HepG2 (cell line): ENCODE data around the gene ZNF217. TPM values are rescaled to one million over a fixed set of nuclear protein-coding genes. Genes with fewer than 3 reads are reported as not detected.

ENCODE experiments used
- CREB3 ChIP-seq: sonication (generic); formaldehyde crosslinking; IDR thresholded peaks from 2 replicates; pipeline ENCODE4 v1.5.0; 2020; ENCODE audit warnings: missing genetic modification reagents
- DR1 ChIP-seq: sonication (generic); formaldehyde crosslinking; IDR thresholded peaks from 2 replicates; pipeline ENCODE4 v1.8.0; 2021; ENCODE audit warnings: mild to moderate bottlenecking, missing genetic modification reagents, inconsistent platforms
- EEA1 ChIP-seq: sonication (generic); formaldehyde crosslinking; IDR thresholded peaks from 2 replicates; pipeline ENCODE4 v1.5.1; 2020; ENCODE audit warnings: mild to moderate bottlenecking, missing genetic modification reagents, borderline replicate concordance
- GMEB2 ChIP-seq: IDR thresholded peaks from 2 replicates; pipeline ENCODE4 v1.6.1; 2016; ENCODE audit warnings: missing biosample characterization, missing genetic modification reagents, low read depth
- HOXA3 ChIP-seq: sonication (generic); formaldehyde crosslinking; IDR thresholded peaks from 2 replicates; pipeline ENCODE4 v1.5.0; 2020; ENCODE audit warnings: missing genetic modification reagents
- KLF15 ChIP-seq: sonication (generic); formaldehyde crosslinking; IDR thresholded peaks from 2 replicates; pipeline ENCODE4 v1.8.1; 2023; ENCODE audit warnings: borderline replicate concordance, mild to moderate bottlenecking, inconsistent platforms, missing genetic modification reagents, mixed read lengths
- MTA3 ChIP-seq: sonication (generic); formaldehyde crosslinking; IDR thresholded peaks from 2 replicates; pipeline ENCODE4 v1.4.0; 2020; ENCODE audit warnings: missing genetic modification reagents
- SNRNP70 ChIP-seq: fragments of 200-400 bp; formaldehyde crosslinking; IDR thresholded peaks from 2 replicates; pipeline ENCODE4 v1.6.1; 2017; ENCODE audit warnings: mild to moderate bottlenecking, low read depth, low read length, moderate library complexity
- UBTF ChIP-seq: sonication (generic); formaldehyde crosslinking; IDR thresholded peaks from 2 replicates; pipeline ENCODE4 v1.4.0; 2020; ENCODE audit warnings: mild to moderate bottlenecking, missing genetic modification reagents
- YEATS2 ChIP-seq: sonication (generic); formaldehyde crosslinking; IDR thresholded peaks from 2 replicates; pipeline ENCODE4 v1.4.0; 2020; ENCODE audit warnings: missing genetic modification reagents, borderline replicate concordance
- ZBTB3 ChIP-seq: sonication (generic); formaldehyde crosslinking; IDR thresholded peaks from 2 replicates; pipeline ENCODE4 v1.4.0; 2020; ENCODE audit warnings: low read depth, mild to moderate bottlenecking, moderate library complexity, missing genetic modification reagents, borderline replicate concordance
- ZC3H13 ChIP-seq: sonication (generic); formaldehyde crosslinking; IDR thresholded peaks from 2 replicates; pipeline ENCODE4 v1.8.1; 2023; ENCODE audit warnings: mild to moderate bottlenecking, missing genetic modification reagents, moderate library complexity
- ZNF274 ChIP-seq: sonication (generic); formaldehyde crosslinking; IDR thresholded peaks from 2 replicates; pipeline ENCODE4 v1.5.1; 2020; ENCODE audit warnings: mild to moderate bottlenecking, missing genetic modification reagents
- ZNF350 ChIP-seq: sonication (generic); formaldehyde crosslinking; IDR thresholded peaks from 2 replicates; pipeline ENCODE4 v1.4.0; 2020; ENCODE audit warnings: mild to moderate bottlenecking, low read depth, missing genetic modification reagents, borderline replicate concordance
- ZNF574 ChIP-seq: sonication (generic); formaldehyde crosslinking; IDR thresholded peaks from 2 replicates; pipeline ENCODE4 v1.4.0; 2020; ENCODE audit warnings: missing genetic modification reagents
- ZNF83 ChIP-seq: sonication (generic); formaldehyde crosslinking; IDR thresholded peaks from 2 replicates; pipeline ENCODE4 v1.4.0; 2020; ENCODE audit warnings: missing genetic modification reagents, mild to moderate bottlenecking, borderline replicate concordance
- ZSCAN31 ChIP-seq: sonication (generic); formaldehyde crosslinking; IDR thresholded peaks from 2 replicates; pipeline ENCODE4 v1.5.0; 2020; ENCODE audit warnings: low read depth, mild to moderate bottlenecking, missing genetic modification reagents
- polyA plus RNA-seq, 8 experiments: library from polyadenylated mRNA; depleted of rRNA in 3 of 8; stranded (reverse) in 7 of 8; unstranded in 1 of 8; fragments of >200 nt; fragmentation: Illumina TruSeq in 4 of 8; extraction: Trizol in 4 of 8; gene quantifications; 2 replicates each; pipeline versions ENCODE4 v1.2.1 to v1.2.3, GENCODE V29; 2011 to 2016; ENCODE audit warnings: low read depth in 4 of 8, missing spikeins in 1 of 8, mixed read lengths in 1 of 8; ENCODE audit not compliant: insufficient read depth in 1 of 8
- total RNA-seq, 5 experiments: library from RNA; depleted of rRNA; stranded (reverse); fragments of >200 nt; fragmentation: Illumina TruSeq; extraction: Trizol; gene quantifications; 2 replicates each; pipeline ENCODE4 v1.2.3, GENCODE V29; 2016; ENCODE audit warnings: low read depth in 1 of 5

The ZNF217 gene
- total and polyA plus RNA-seq, 2 of the 13 experiments (the other 11 are each of a cell fraction or from before 2014, with no cell fraction given): 22.3 to 29.8 TPM

- TF ChIP-seq UBTF: no peak
- TF ChIP-seq MTA3 (CRISPR knock-in tag): no peak
- no peak for TF ChIP-seq GMEB2 (CRISPR knock-in tag)
- no peak for TF ChIP-seq ZNF83 (CRISPR knock-in tag)
- TF ChIP-seq ZC3H13 (CRISPR knock-in tag): peak; percentile 46; the same call in 1 of the 2 replicates
- 0 out of 2 replicates have a peak, but pooled peaks have one; percentile 15 for TF ChIP-seq DR1
- no peak for TF ChIP-seq ZSCAN31 (CRISPR knock-in tag)
- no peak for TF ChIP-seq CREB3 (CRISPR knock-in tag)
- TF ChIP-seq ZNF274 (CRISPR knock-in tag): no peak; the same call in 1 of the 2 replicates
- TF ChIP-seq ZBTB3: no peak
- TF ChIP-seq SNRNP70: no peak
- peak; percentile 67; the same call in 1 of the 2 replicates for TF ChIP-seq HOXA3
- peak; percentile 34; the same call in 1 of the 2 replicates for TF ChIP-seq ZNF574 (CRISPR knock-in tag)
- no peak for TF ChIP-seq EEA1 (CRISPR knock-in tag)
- peak; percentile 36; the same call in 1 of the 2 replicates for TF ChIP-seq YEATS2 (CRISPR knock-in tag)
- TF ChIP-seq ZNF350 (CRISPR knock-in tag): no peak
- TF ChIP-seq KLF15 (CRISPR knock-in tag): 0 out of 2 replicates have a peak, but pooled peaks have one; percentile 32
These were observed 704 bp upstream of the ZNF217 start (continued) for GRCh38 chr20:53594068-53595017.
